BLaER1 treated with 17β-estradiol and CSF1 and Interleukin-3, amounts not matched to agents 10 nM and 100 nM (cell line): ENCODE data around the gene CYP4V2.

Source experiments
- H3K27ac ChIP-seq, 11 experiments: shearing (Covaris generic); formaldehyde crosslinking; 2 replicates each; pipeline ENCODE4 v1.8.1; 2022
- H3K27me3 ChIP-seq, 11 experiments: shearing (Covaris generic); formaldehyde crosslinking; 2 replicates each; pipeline ENCODE4 v1.8.1; 2022
- H3K36me3 ChIP-seq, 11 experiments: shearing (Covaris generic); formaldehyde crosslinking; 2 replicates each; pipeline ENCODE4 v1.8.1; 2022
- H3K4me1 ChIP-seq, 10 experiments: shearing (Covaris generic); formaldehyde crosslinking; 2 replicates each; pipeline ENCODE4 v1.8.1; 2022
- H3K4me2 ChIP-seq, 11 experiments: shearing (Covaris generic); formaldehyde crosslinking; 2 replicates each; pipeline ENCODE4 v1.8.1; 2022
- H3K4me3 ChIP-seq, 10 experiments: shearing (Covaris generic); formaldehyde crosslinking; 2 replicates each; pipeline ENCODE4 v1.8.1; 2022
- H3K9ac ChIP-seq, 11 experiments: shearing (Covaris generic); formaldehyde crosslinking; 2 replicates each; pipeline ENCODE4 v1.8.1; 2022
- H3K9me3 ChIP-seq, 11 experiments: shearing (Covaris generic); formaldehyde crosslinking; replicated peaks in 1 of 11; 2 replicates each; pipeline ENCODE4 v1.8.1; 2022
- H4K20me1 ChIP-seq, 11 experiments: shearing (Covaris generic); formaldehyde crosslinking; 2 replicates each; pipeline ENCODE4 v1.8.1; 2022
- Cebpa-rat ChIP-seq, 11 experiments: shearing (Covaris generic); IDR thresholded peaks; 2 replicates each; pipeline ENCODE4 v1.8.1; 2022

The CYP4V2 gene

GRCh38 chr4:186169945-186170802 lies 21.2 kb upstream of the CYP4V2 start:
- no peak for TF ChIP-seq Cebpa-rat (IDR thresholded peaks at IDR 0.05)
- Histone ChIP-seq H3K4me1 (peaks cover 0 to 17% (median 12%) of the 10 kb centered on the region in 10 experiments; a peak in 12 of 20 replicates), H3K27ac (no peak overlapping the region), H3K9me3 (0 out of 22 replicates have a peak, but pooled peaks cover 0 to 4% (median 0%) of the 10 kb centered on the region in 11 experiments), H3K27me3 (no peaks in the 10 kb centered on the region), H3K4me3 (no peak overlapping the region), H4K20me1 (no peaks in the 10 kb centered on the region), H3K9ac (peak overlapping the region in 1 of 11 experiments; percentile 20; a peak in 1 of 22 replicates), H3K4me2 (peak overlapping the region in 8 of 11 experiments; percentile 27 to 78 (median 70); a peak in 15 of 22 replicates), H3K36me3 (no peaks in the 10 kb centered on the region)

DNA sequence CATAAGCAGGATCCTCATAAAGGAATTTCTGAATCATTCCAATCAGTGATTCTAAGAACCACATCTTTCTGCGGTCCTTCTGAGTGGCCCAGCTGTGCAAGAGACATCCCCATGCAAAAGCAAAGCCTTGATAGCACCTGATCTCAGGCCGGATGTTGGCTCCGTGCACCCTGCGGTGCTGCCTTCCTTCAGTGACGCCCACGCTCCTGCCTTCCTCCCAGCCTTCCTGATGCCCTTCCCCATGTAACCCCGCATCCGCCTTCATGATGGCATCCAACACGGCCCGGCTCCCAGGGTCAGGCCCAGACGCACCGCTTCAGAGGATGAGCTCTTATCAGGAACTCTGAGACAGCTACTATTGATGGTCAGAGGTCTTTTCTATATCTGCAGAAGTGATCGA lies 20.4 kb upstream of the CYP4V2 start:
- Histone ChIP-seq H3K36me3 (no peaks in the 10 kb centered on the region), H3K9ac (no peak overlapping the region), H3K4me1 (peaks cover 0 to 17% (median 12%) of the 10 kb centered on the region in 10 experiments; a peak in 12 of 20 replicates), H4K20me1 (no peaks in the 10 kb centered on the region), H3K27ac (no peak overlapping the region), H3K27me3 (no peaks in the 10 kb centered on the region), H3K4me3 (no peak overlapping the region), H3K9me3 (0 out of 22 replicates have a peak, but pooled peaks cover 0 to 4% (median 0%) of the 10 kb centered on the region in 11 experiments), H3K4me2 (peak overlapping the region in 4 of 11 experiments; percentile 74 to 78 (median 76); a peak in 6 of 22 replicates)
- TF ChIP-seq Cebpa-rat (IDR thresholded peaks at IDR 0.05) = no peak

GRCh38 chr4:186172546-186172945 lies 18.8 kb upstream of the CYP4V2 start:
- Histone ChIP-seq H3K4me2 (no peak overlapping the region), H3K36me3 (no peaks in the 10 kb centered on the region), H3K9ac (no peak overlapping the region), H3K4me1 (peaks cover 0 to 17% (median 12%) of the 10 kb centered on the region in 10 experiments; a peak in 12 of 20 replicates), H3K27ac (no peak overlapping the region), H3K4me3 (no peak overlapping the region), H3K9me3 (0 out of 22 replicates have a peak, but pooled peaks cover 0 to 4% (median 0%) of the 10 kb centered on the region in 11 experiments), H4K20me1 (no peaks in the 10 kb centered on the region), H3K27me3 (no peaks in the 10 kb centered on the region)
- TF ChIP-seq Cebpa-rat (IDR thresholded peaks at IDR 0.05) = no peak

DNA sequence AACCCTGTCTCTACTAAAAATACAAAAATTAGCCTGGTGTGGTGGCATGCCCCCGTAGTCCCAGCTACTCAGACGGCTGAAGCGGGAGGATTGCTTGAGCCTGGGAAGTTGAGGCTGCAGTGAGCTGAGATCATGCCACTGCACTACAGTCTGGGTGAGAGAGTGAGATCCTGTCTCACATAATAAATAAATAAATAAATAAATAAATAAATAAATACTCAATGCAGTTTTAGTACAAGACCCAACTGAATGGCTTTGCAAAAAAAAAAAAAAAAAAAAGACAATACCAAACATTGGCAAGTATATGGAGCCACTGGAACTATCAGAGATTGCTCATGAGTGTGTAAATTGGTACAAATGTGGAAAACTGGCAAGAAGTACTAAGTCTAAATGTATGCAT lies 3.3 kb upstream of the CYP4V2 start:
- Histone ChIP-seq H3K4me2 (no peak overlapping the region), H3K27ac (no peak overlapping the region), H3K9me3 (no peaks in the 10 kb centered on the region), H3K4me1 (peaks cover 19 to 31% (median 27%) of the 10 kb centered on the region in 10 experiments), H3K4me3 (no peak overlapping the region), H3K27me3 (no peaks in the 10 kb centered on the region), H3K36me3 (no peaks in the 10 kb centered on the region), H4K20me1 (no peaks in the 10 kb centered on the region), H3K9ac (no peak overlapping the region)
- TF ChIP-seq Cebpa-rat (IDR thresholded peaks at IDR 0.05) = no peak

DNA sequence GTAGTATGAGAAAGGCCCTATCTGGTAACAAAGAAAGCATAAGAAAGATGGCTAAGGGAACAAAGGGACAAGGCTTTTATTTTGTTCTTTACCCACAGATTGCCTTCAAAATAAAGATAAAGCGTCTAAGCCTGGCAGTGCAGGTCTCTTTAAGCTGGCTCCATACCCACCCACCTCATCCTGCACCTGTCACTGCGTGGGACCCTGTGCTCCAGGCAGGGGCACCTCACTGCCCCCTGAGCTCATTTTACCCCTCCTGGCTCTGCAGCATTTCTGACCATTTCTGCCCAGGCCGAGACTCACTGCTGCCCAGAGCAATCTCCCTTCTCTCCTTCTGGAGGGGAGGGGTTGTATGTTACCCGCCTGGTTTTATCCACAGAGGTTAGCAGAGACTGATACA lies 1.7 kb upstream of the CYP4V2 start:
- peaks cover 0 to 9% (median 4%) of the 10 kb centered on the region in 11 experiments; a peak in 4 of 22 replicates for H3K36me3 ChIP-seq
- H3K27ac ChIP-seq = peak overlapping the region in 9 of 11 experiments; percentile 10 to 98 (median 94); a peak in 10 of 22 replicates
- TF ChIP-seq Cebpa-rat (IDR thresholded peaks at IDR 0.05) = no peak
- peaks cover 24 to 36% (median 33%) of the 10 kb centered on the region in 10 experiments for H3K4me1 ChIP-seq
- H3K4me2 ChIP-seq = peak overlapping the region; percentile 77 to 99 (median 92)
- H3K27me3 ChIP-seq = no peaks in the 10 kb centered on the region
- H3K9ac ChIP-seq = peak overlapping the region; percentile 86 to 97 (median 92); a peak in 20 of 22 replicates
- no peaks in the 10 kb centered on the region for H3K9me3 ChIP-seq
- peak overlapping the region; percentile 78 to 96 (median 85) for H3K4me3 ChIP-seq
- no peaks in the 10 kb centered on the region for H4K20me1 ChIP-seq

GRCh38 chr4:186190581-186191199 lies 677 bp upstream of the CYP4V2 start:
- H3K4me1 ChIP-seq = peaks cover 24 to 36% (median 33%) of the 10 kb centered on the region in 10 experiments
- no peaks in the 10 kb centered on the region for H4K20me1 ChIP-seq
- no peak for TF ChIP-seq Cebpa-rat (IDR thresholded peaks at IDR 0.05)
- H3K4me2 ChIP-seq = peak overlapping the region; percentile 77 to 99 (median 92)
- H3K27me3 ChIP-seq = no peaks in the 10 kb centered on the region
- peaks cover 4 to 18% (median 13%) of the 10 kb centered on the region in 11 experiments; a peak in 16 of 22 replicates for H3K36me3 ChIP-seq
- peak overlapping the region; percentile 78 to 96 (median 85) for H3K4me3 ChIP-seq
- peak overlapping the region; percentile 75 to 98 (median 94) for H3K27ac ChIP-seq
- no peaks in the 10 kb centered on the region; a peak in 1 of 22 replicates for H3K9me3 ChIP-seq
- H3K9ac ChIP-seq = peak overlapping the region; percentile 86 to 97 (median 92)

DNA sequence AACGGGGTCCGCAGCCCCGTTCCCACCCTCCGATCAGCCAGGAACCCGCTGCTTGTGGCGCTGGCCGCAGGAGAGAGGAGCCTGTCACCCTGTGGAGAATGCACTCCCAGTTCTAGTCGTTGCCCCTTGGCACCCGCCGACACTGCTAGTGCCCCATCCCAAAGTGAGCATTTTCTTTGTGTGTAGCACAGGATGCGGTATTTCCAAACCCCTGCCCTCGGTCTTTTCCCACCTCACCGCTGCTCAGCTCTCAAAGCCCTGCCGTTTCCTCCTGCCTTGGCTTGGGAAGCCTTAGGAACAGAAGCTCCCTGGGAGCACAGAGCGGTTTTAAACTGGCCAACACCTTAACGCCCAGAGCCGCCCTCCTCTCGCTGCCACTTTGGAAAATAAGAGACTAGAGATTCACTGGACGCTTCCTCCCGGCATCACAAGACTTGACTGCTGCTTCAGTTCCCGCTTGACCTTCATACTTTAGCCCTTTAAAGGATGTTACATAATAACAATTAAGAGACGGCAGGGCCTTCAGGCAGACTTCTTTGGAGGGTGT lies 772 bp downstream of the CYP4V2 start:
- TF ChIP-seq Cebpa-rat (IDR thresholded peaks at IDR 0.05) = no peak
- H3K36me3 ChIP-seq = peaks cover 12 to 31% (median 25%) of the 10 kb centered on the region in 11 experiments; a peak in 21 of 22 replicates
- H3K27me3 ChIP-seq = no peaks in the 10 kb centered on the region
- H3K27ac ChIP-seq = peak overlapping the region; percentile 75 to 98 (median 94)
- peak overlapping the region; percentile 78 to 96 (median 85) for H3K4me3 ChIP-seq
- peak overlapping the region; percentile 86 to 97 (median 92) for H3K9ac ChIP-seq
- H3K9me3 ChIP-seq = no peaks in the 10 kb centered on the region; a peak in 1 of 22 replicates
- peak overlapping the region; percentile 70 to 99 (median 91) for H3K4me2 ChIP-seq
- H3K4me1 ChIP-seq = peaks cover 24 to 36% (median 33%) of the 10 kb centered on the region in 10 experiments
- H4K20me1 ChIP-seq = no peaks in the 10 kb centered on the region; a peak in 1 of 22 replicates

- H4K20me1 ChIP-seq = no peaks in the 10 kb centered on the region; a peak in 1 of 22 replicates
- H3K27ac ChIP-seq = no peak overlapping the region
- TF ChIP-seq Cebpa-rat (IDR thresholded peaks at IDR 0.05) = no peak
- H3K27me3 ChIP-seq = no peaks in the 10 kb centered on the region
- peak overlapping the region in 6 of 11 experiments; percentile 12 to 97 (median 83); a peak in 8 of 22 replicates for H3K4me2 ChIP-seq
- H3K9ac ChIP-seq = 0 out of 22 replicates have a peak overlapping the region, but pooled peaks of 1 of the 11 experiments have one; percentile 86
- no peaks in the 10 kb centered on the region; a peak in 1 of 22 replicates for H3K9me3 ChIP-seq
- H3K4me3 ChIP-seq = no peak overlapping the region
- H3K36me3 ChIP-seq = peaks cover 12 to 46% (median 34%) of the 10 kb centered on the region in 11 experiments; a peak in 21 of 22 replicates
- H3K4me1 ChIP-seq = peaks cover 24 to 34% (median 30%) of the 10 kb centered on the region in 10 experiments
These were observed 2.5 kb downstream of the CYP4V2 start for GRCh38 chr4:186193851-186194250.
